Measurements from ENCODE around the gene SHH. TPM values are rescaled to one million over a fixed set of nuclear protein-coding genes. Genes with fewer than 3 reads are reported as not detected.
"Not testable (repeated sequence)": the region's sequence is repeated elsewhere in the genome, so short reads cannot be mapped to it uniquely, and the experiment has no call there.

SHH gene
- polyA plus RNA-seq, 3 donors, result 1.5 to 4.6 (median 3.3) TPM

DNA sequence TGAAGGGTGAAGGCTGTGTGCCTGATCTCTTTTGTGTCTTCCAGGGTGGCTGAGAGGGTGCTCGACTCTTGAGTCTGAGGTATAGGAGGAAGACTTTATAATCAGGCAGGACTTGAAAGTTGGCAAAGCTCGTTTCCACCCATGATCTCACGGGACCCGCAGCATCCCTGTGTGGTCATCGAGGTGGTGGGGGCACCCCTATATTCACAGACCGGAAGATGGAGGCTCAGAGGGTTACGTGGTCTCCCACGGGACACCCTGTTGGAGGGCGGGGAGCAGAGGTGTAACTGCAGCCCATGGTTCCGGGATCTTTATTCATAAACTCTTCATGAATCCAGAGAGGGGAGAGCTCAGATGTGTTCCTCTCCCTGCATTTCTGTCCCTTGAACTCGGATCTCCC is 9.6 kb upstream of the SHH start:
- DNase-seq, result no peak

DNA sequence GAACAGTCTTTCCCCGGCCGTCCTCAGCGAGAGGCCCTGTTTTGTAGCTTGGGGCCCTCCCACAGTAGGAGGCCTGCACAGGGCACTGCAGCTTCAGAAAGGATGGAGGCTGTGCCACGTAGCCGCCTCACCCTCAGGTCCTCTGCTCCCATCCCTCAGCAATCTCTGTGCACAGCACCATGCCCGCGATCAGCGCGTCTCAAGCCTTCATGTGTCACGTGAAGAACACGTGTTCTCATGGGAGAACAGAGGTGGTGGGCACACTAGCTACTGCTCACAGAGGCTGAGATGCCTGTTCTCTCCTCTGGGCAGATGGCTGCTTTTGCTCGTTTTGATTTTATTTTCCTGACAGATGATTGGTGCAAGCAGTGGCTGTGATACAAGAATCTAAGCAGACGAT is 8.5 kb upstream of the SHH start:
- DNase-seq, result no peak

DNA sequence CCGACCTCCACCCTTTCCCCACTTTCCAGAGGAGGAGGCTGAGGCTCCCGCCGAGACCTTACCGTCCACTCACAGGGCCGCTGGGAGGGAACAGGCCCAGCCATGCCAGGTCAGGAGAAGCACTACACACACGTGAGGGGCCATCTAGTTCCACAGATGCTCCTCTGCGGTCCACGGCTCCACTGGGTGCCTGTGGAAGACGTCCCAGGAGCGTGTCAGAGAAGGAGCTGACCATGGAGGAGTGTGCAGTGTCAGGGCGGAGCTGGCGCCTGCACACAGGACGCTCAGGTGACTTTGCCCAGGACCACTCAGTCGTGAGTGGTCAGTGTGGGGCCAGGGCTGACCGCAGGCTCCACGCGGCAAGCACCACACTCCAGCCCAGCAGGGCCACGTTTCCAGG is 8.0 kb upstream of the SHH start:
- DNase-seq, result no peak

DNA sequence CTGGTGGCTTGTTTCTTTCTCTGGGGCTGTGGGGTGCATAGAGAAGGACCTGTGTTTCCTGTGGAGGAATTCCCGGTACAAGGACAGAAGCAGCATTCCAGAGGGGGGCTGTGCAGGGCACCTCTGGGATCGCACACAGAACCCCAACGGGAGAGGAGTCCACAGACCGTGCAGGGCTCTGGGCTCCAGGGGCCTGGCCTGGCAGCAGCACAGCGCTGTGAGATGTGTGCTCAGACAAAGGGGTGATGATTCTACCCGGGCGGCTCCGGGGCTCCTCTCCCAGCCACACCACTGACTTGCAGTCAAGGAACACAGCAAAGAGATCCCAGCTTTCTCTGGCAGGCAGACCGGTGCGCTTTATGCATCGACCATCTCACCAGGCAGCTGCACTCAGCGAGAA is 6.9 kb upstream of the SHH start:
- no peak for DNase-seq

DNA sequence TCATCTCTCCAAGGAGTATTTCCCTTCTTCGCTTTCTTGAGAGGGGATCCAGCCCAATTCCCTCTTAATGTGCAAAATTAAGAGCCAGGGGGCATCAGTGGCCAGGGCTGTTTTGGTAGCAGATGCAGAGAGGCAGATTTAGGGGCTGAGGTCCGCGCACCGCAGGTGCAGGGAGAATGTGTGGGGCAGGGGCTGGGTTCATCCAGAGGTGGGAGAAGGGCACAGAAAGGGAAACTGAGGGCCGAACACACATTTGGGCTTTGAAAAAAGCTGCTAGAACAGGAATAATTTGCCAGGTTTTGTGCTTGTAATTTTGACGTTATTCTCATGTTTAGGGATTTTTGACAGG is 6.5 kb upstream of the SHH start:
- DNase-seq, result no peak

DNA sequence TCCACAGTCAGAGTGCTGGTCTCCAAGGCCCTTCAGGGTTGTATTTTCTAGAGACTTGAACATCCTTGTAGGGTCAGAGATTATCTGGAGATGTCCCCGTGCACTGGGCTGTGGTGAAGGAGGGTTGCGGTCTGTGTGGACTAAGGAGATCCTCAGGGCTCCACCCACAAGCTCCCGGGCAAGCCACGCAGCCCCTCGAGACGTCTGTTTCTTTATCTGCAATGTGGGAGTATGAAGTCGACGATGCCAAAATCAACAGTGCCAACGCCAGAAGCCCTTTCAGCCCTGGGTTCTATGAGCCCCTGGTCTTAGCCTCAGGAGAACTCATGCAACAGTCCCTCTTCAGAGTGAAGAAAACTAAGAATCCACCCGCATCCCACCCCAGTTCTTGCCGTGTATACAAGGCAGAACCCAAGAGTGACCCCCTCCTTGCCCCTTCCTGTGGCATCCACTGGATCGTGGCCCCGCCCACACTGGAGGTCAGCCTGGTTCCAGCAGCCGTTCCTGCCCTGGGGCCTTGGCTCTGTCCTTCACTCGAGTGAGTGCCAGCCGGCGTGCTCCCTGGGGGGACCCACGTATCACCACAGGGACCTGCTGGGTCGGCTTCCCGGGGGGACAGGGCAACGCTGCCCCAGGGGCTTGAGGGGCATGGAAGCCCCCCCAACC is 6.0 kb upstream of the SHH start:
- DNase-seq, result no peak

DNA sequence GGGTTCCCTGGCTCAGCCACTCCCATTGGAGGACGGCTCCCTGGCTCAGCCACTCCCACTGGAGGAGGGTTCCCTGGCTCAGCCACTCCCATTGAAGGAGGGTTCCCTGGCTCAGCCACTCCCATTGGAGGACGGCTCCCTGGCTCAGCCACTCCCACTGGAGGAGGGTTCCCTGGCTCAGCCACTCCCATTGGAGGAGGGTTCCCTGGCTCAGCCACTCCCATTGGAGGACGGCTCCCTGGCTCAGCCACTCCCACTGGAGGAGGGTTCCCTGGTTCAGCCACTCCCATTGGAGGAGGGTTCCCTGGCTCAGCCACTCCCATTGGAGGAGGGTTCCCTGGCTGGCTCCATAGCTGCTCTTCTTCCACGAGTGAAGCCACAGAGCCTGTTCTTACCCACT is 5.3 kb upstream of the SHH start:
- DNase-seq, result not testable (repeated sequence)

DNA sequence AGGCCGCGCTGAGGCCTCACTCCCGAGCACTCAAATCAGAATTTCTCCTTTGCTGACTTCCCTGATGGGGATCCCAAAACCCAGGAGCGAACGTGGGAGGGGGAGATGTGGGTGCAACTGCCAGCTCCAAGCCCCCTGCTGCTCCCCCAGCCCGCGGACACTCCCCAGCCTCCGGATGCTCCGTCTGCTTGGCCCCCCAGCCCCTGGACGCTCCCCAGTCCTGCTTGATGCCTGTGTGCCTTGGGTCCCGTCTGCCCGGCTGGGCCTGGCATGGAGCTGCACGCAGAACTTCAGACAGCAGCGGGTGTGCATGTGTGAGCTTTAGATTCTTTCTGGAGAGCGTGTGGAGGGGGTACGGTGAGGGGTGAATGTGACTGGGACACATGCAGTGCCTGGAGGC is 4.7 kb upstream of the SHH start:
- DNase-seq, result no peak

DNA sequence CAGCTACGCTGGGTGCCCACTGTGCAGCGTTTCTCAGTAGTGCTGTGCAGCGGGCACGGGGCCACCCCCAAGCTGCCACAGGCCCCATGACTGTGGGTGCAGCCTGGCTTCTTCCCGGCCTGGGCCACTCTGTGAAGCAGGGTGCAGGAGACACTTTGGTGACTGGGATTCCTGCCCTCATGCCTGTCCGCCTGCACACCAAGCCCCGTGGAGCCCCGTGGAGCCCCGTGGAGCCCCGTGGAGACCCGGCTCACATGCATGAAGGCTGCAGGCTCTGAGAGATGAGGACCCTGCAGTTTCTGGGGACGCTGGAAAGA is 3.9 kb upstream of the SHH start:
- no peak for DNase-seq

DNA sequence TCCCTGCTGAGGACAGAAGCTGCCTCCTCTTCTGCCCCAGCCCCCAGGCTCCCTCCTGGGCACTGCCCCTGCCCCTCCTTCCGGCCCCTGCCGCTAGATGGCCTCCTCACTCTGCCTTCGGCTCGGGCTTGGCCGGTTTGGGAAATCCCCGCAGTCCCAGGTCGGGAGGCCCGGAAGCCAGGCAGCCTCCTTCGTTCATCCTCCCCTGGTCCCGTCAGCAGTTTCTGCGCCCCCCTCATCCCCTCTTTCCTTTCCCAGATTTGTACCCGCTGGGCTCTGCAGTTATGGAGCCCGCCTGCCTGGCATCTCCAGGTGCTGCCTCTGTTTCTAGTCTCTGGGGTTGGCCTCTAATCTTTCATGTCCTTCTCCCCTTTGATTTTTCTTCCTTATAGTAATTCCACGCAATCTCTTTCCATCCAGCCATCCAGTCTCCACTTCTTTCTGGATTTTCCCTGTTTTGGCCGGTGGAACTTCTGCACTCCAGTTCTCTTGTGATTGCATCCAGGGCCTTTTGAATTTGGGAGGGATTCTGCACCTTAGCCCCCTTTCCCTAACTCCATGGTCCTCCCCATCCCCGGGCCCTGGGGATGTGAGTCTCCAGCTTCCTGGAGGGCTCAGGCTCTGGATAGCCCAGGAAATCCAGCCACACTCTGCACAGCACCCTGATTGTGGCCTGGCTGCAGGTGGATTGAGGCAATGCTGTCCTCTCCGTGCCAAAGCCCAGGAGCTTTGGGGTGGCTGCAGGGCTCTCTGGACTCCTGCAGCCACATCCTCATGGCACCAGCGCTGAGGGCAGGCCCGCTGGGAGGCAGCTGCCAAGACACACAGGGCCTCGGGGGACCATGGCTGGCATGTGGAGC is 3.3 kb upstream of the SHH start:
- DNase-seq, result no peak

DNA sequence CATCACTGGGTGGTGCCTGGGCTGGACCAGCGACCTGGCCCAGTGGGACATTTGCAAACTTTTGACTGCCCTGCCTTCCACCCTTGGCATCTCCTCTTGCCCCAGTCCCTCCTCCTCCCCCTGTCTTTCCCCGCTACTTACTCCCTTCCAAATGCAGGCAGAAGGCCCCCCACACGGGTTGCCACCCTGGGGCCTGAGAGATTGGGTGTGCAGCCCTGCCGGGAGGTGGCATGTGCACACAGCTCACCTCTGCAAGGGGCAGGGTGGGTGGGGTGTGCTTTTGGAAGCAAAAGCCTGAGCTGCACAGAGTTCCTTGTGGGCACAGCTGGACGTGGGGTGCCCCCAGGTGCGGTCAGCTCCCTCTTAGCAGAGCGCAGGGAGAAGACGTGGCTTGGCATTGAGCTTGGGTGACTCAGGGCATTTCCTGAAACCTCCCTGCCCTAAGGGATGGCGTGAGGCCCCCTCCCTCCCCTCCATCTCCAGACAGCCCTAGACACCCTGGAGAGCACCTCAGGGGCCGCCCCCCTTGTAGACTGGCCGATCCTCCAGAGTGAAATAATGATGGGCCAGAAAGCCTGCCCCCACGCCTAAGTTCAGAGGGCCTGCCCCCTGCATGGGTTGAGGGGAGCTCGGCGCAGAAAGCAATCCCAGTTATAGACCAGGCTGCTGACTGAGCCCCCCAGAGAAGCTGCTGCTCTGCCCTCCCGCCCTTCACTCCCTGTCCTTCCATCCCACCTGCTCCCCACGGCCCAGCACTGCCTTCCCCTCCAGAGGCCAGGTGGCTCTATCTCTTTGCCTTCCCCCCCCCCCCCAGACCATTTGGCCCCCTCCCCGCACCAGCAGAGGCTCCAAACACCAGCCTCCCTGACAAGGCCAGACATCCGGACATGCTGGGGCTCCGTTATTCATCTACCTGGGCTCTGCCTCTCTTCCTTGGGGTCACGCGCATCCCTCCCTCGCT is 2.3 kb upstream of the SHH start:
- no peak for DNase-seq

DNA sequence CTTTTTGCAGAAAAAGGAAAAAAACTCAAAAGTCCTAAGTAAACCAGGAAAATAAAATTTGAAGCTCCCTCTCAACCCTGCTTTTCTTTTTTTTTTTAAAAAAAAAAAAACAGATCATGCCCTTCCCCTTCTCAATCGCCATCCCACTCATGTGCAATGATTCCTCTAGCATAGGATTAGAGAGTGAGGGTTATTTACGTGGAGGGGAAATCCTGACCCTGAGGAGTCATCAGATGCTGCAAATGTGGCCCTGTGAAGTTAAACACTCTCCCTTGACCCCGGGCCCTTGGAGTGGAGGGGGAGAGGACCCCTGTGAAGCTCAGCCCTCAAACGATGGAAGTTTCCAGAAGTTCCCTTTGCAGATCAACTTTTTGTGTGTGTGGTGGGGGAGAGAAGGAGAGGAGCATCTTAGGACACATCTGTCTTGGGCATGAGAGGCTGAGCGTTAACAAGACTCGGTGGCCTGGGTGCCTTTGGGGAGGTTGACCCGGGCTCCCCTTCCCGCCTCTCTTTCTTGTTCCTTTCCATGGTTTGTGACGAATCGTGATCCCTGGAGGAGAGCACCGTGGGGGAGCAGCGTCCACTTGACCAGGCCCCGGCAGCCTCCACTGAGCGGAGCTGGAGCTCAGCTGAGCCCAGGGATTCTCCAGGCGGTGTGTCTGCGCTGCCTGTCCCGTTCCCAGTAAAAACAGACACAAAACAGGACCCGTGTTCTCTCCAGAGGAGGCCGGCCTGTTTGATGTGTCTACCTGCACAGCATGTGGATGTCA is 1.5 kb upstream of the SHH start:
- DNase-seq, result no peak

DNA sequence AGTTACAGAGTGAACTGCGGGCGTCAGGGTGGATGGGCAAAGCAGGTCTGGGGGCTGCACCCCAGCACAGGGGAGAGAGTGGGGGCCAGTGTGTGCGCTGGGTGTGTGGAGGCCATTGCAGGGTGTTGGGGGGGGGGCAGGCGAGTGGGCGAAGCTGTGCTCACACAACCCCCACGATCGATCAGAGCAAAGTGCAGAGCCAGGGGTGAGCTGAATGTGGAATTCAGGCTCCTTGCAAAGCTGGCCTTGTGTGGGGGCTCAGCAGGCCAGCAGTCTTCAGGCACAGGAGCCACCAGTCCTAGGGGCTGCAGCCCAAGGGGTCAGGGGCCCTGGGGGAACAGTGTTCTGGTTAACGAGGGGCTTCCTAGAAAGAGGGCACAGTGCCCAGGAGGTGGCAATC is 862 bp upstream of the SHH start:
- DNase-seq, result no peak

DNA sequence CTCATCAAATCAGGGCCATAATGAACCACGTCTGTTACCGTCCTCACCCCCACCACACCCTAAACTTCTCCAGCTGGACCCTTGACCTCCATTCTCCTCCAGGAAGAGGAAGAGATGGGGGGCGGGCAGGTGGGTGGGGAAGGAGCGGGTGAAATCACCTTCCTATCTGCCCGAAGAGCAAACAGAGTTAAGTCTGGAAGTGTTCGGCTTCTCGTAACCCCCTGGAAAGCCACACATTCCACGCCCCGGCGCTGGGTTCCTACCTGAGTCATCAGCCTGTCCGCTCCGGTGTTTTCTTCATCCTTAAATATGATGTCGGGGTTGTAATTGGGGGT is 736 bp downstream of the SHH start:
- DNase-seq, result no peak

DNA sequence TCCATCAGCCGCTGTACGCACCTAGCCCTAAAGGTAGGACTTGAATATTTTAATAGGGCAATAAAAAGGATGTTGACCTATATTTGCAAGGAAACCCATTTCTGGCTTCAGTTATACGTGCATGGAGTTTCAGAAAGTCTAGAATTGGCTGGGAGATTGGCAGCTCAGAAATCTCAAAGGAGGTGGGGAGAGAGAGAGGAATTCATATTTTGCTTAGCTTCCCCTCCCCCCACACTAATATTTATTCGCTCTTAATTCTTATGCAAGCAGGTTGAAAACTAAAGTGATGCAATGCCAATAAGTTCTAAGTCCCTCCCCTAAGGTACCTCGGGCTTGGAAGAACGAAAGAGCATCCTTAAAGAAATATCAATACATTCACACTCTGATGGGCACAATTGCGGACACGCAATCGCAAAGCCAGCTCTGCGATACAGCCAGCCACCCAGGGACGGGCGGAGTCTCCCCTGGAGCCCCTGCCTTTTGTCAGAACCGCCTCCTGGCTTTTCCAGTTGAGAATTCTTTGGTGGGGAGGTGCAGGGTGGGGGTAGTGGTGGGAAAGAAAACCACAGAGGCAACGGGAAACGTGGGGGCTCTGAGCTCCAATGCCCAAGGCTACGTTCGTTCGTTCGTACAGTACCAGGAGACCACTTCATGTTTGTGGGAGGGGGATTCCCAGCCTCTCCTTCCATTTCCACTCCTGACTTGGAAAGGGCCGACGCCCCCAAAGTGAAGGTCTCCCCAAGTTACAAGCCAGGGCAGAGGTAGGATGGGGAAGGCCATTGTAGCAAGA is 1.3 kb downstream of the SHH start:
- no peak for DNase-seq

DNA sequence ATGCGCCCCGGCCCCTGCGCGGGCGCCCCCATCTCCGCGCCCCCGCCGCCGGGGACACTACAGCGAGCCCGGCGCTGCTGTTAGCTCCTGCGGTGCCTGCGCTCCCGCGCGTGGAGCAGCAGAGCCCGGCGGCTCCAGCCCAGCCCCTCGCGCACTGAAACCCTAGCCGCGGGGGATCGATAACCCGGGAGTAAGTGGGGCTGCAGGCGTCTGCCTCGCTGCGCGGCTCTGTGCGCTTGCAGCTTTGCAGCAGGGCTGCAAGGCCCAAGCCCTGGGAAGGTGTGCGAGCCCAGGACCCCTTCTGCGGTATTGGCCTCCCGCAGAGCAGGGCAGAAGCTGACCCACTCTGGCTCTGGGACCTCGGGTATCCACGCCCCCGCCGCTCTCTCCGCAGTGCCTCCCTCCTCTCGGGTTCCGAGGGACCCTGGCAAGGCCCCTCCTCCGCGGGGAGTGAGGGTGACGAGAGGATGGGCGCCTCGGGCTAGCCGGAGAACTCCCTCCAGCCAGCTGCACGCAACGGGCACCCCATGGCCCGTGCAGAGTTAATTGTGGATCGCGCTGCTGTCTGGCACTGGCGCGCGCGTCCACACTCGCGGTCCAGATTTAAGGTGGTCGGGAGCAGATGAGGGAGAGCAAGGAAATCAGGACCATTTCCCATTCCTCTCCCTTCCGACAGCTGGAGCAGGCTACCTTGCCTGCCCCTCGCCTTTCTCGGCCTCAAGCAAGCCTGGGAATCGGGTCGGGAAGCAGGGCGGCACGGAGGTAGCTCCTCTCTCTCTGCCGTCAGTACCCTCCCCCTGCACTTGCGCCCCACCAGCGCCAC is 2.1 kb downstream of the SHH start:
- no peak for DNase-seq

DNA sequence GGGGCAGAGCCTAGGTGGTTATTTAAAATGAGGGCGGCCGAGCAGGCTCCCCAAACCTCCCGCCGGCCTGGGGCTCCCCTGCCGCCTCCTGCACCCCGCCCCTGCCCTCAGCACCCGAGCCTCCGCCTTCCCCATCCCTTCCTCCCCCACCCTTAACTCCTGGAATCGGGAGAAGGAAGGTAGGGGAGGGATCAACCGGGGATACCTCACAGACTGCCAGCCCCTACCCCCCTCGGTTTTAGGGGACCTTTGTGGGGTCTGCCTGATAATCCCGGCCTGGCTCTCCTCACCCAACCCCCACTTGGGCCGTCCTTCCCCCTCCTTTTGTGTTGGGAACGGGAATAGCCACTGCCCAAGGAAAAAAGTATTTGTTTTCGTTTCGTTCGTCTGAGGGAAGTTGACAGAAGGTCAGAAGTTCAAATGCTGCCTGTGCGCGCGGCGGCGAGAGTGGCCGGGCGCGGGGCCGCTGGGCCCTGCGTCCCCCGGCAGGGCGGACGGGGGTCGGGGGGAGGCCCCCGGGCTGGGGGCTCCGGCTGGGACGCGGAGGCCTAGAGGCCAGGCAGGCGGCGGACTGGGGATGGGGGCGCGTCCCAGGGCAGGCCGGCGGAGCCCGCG is 2.8 kb downstream of the SHH start:
- no peak for DNase-seq

DNA sequence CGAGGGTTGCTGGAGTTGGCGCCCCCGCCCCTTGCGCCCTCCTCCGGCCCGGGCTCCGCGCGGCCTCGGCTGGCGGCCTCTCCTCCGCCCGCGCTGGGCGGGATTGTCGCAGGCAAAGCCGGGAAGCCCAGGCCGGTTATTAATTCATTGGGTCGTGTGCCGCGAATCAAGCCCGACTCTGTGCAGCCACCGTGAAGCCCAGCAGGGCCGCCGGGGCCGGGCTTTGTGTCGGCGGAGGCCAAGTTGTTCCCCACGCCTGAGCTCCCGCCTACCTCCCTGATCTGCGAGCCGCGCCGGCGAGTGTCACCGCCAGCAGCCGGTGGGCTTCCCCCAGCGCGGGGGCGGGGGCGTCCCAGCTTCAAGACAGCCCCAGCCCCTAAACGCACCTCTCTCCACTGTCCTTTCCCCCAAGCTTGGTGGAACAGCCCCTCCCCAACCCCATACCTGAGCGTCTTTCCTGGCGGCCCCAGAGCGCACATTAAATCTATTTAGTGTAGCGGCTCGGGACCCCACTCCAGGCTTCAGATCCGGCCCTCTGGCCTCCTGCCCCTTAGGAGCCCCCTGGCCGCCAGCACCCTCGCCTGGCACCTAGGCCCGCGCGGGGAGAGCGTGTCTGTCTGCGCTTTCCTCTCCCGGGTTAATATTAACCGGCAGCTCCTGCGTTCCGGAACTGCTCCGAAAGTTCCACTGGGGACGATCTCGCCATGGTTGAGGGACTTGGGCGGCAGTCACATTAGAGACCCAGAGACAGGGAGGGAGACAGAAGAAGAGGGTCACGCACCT is 3.5 kb downstream of the SHH start:
- DNase-seq, result no peak
